Natural killer cell treated with Interleukin-12 subunit alpha and Interleukin-12 subunit beta and Interleukin-15 and Interleukin-18, amount 100 ng/mL, for 72 hours (primary cell): Measurements from ENCODE around the gene METTL21A. TPM values are rescaled to one million over a fixed set of nuclear protein-coding genes. Genes with fewer than 3 reads are reported as not detected.
"Not testable (repeated sequence)": the region's sequence is repeated elsewhere in the genome, so short reads cannot be mapped to it uniquely, and the experiment has no call there.

Source experiments
- ATAC-seq, 2 donors: fragments of 150-1000 bp; cut with Tn5 transposase in 1 of 2; sonication (Bioruptor Pico), chemical (Tn5 transposase) in 1 of 2; 2 replicates each; pipeline ENCODE4 v1.10.0; 2021
- DNase-seq: peaks from one replicate; pipeline ENCODE4 v3.0.0; 2022; ENCODE audit warnings: low spot score
- H3K27ac Mint-ChIP-seq, 2 donors: 1 replicate in 1 of 2; 2 replicates in 1 of 2; pipeline ENCODE4 v1.8.0; 2022; ENCODE audit warnings: mixed read lengths in 2 of 2, mild to moderate bottlenecking in 1 of 2, moderate library complexity in 1 of 2
- H3K27me3 Mint-ChIP-seq, 2 donors: 1 replicate in 1 of 2; 2 replicates in 1 of 2; pipeline ENCODE4 v1.8.0; 2022; ENCODE audit warnings: mixed read lengths in 2 of 2
- H3K36me3 Mint-ChIP-seq: one replicate; pipeline ENCODE4 v1.8.0; 2022; ENCODE audit warnings: mixed read lengths
- H3K4me1 Mint-ChIP-seq, 2 donors: 1 replicate in 1 of 2; 2 replicates in 1 of 2; pipeline ENCODE4 v1.8.0; 2022; ENCODE audit warnings: low read depth in 2 of 2, mixed read lengths in 2 of 2, mild to moderate bottlenecking in 1 of 2
- H3K4me3 Mint-ChIP-seq: one replicate; pipeline ENCODE4 v1.8.0; 2022; ENCODE audit warnings: mixed read lengths
- H3K9me3 Mint-ChIP-seq: 2 replicates; pipeline ENCODE4 v1.8.0; 2022; ENCODE audit warnings: mixed read lengths
- total RNA-seq, 2 donors: library from RNA; stranded (reverse); gene quantifications; one replicate each; pipeline ENCODE4 v1.2.3, GENCODE V29; 2022

Gene METTL21A
- total RNA-seq, 2 donors from 2014 or later: 9.7 to 23.4 TPM

GRCh38 chr2:207639288-207639687, 14.1 kb upstream of the METTL21A start:
- H3K36me3 Mint-ChIP-seq, H3K9me3 Mint-ChIP-seq, H3K4me1 Mint-ChIP-seq, H3K4me3 Mint-ChIP-seq, H3K27me3 Mint-ChIP-seq, DNase-seq, ATAC-seq, H3K27ac Mint-ChIP-seq: not testable (repeated sequence)

- DNase-seq (no peak), ATAC-seq (no peak)
- Mint-ChIP-seq H3K36me3 (no peaks in the 10 kb centered on the region), H3K4me1 (peaks cover 4 to 6% of the 10 kb centered on the region in 2 donors), H3K4me3 (no peak overlapping the region), H3K27me3 (no peaks in the 10 kb centered on the region), H3K27ac (no peak overlapping the region), H3K9me3 (peaks cover 3% of the 10 kb centered on the region)
Observed at GRCh38 chr2:207635468-207636200, 10.4 kb upstream of the METTL21A start.

GRCh38 chr2:207633686-207634085, 8.5 kb upstream of the METTL21A start:
- no peak overlapping the region for H3K27ac Mint-ChIP-seq
- no peak overlapping the region for H3K4me3 Mint-ChIP-seq
- no peaks in the 10 kb centered on the region for H3K36me3 Mint-ChIP-seq
- no peaks in the 10 kb centered on the region for H3K27me3 Mint-ChIP-seq
- DNase-seq: no peak
- peaks cover 4 to 6% of the 10 kb centered on the region in 2 donors for H3K4me1 Mint-ChIP-seq
- ATAC-seq: no peak
- no peaks in the 10 kb centered on the region for H3K9me3 Mint-ChIP-seq

- Mint-ChIP-seq H3K36me3 (no peaks in the 10 kb centered on the region), H3K27me3 (no peaks in the 10 kb centered on the region), H3K27ac (peak overlapping the region in 1 of 2 donors; percentile 4), H3K9me3 (no peaks in the 10 kb centered on the region), H3K4me1 (peaks cover 4 to 7% of the 10 kb centered on the region in 2 donors), H3K4me3 (peak overlapping the region; percentile 7)
- DNase-seq (no peak), ATAC-seq (peak; percentile 74 to 85)
Observed at GRCh38 chr2:207632575-207633493, 7.6 kb upstream of the METTL21A start.

- no peaks in the 10 kb centered on the region for H3K36me3 Mint-ChIP-seq
- DNase-seq (no peak), ATAC-seq (no peak)
- peaks cover 13 to 16% of the 10 kb centered on the region in 2 donors for H3K4me1 Mint-ChIP-seq
- no peak overlapping the region for H3K4me3 Mint-ChIP-seq
- H3K27ac Mint-ChIP-seq: no peak overlapping the region
- H3K9me3 Mint-ChIP-seq: no peaks in the 10 kb centered on the region
- no peaks in the 10 kb centered on the region for H3K27me3 Mint-ChIP-seq
Observed at GRCh38 chr2:207630491-207630890, 5.3 kb upstream of the METTL21A start.

- Mint-ChIP-seq H3K4me3 (no peak overlapping the region), H3K9me3 (no peaks in the 10 kb centered on the region), H3K36me3 (no peaks in the 10 kb centered on the region), H3K27ac (peak overlapping the region in 1 of 2 donors; percentile 23), H3K27me3 (no peaks in the 10 kb centered on the region), H3K4me1 (peaks cover 13 to 16% of the 10 kb centered on the region in 2 donors)
- DNase-seq (no peak), ATAC-seq (no peak)
Observed at GRCh38 chr2:207629553-207629952, 4.4 kb upstream of the METTL21A start.

GRCh38 chr2:207624185-207625013, 795 bp downstream of the METTL21A start:
- ATAC-seq (peak; percentile 60 to 68), DNase-seq (peak; percentile 76)
- Mint-ChIP-seq H3K9me3 (no peaks in the 10 kb centered on the region), H3K4me1 (peaks cover 27 to 30% of the 10 kb centered on the region in 2 donors), H3K4me3 (peak overlapping the region; percentile 94), H3K27ac (peak overlapping the region; percentile 85 to 87), H3K27me3 (no peaks in the 10 kb centered on the region), H3K36me3 (peaks cover 6% of the 10 kb centered on the region)

- Mint-ChIP-seq H3K4me1 (peaks cover 24 to 25% of the 10 kb centered on the region in 2 donors), H3K27ac (peak overlapping the region in 1 of 2 donors; percentile 3), H3K27me3 (no peaks in the 10 kb centered on the region), H3K4me3 (no peak overlapping the region), H3K36me3 (peaks cover 15% of the 10 kb centered on the region), H3K9me3 (no peaks in the 10 kb centered on the region)
- ATAC-seq (no peak), DNase-seq (no peak)
Observed at GRCh38 chr2:207621501-207622039, 3.6 kb downstream of the METTL21A start.

GRCh38 chr2:207619764-207620203, 5.4 kb downstream of the METTL21A start:
- Mint-ChIP-seq H3K27me3 (no peaks in the 10 kb centered on the region), H3K9me3 (no peaks in the 10 kb centered on the region), H3K27ac (peak overlapping the region; percentile 24 to 51), H3K4me1 (peaks cover 22 to 24% of the 10 kb centered on the region in 2 donors), H3K4me3 (no peak overlapping the region), H3K36me3 (peaks cover 18% of the 10 kb centered on the region)
- DNase-seq: no peak
- peak; percentile 48 to 67 for ATAC-seq

- no peaks in the 10 kb centered on the region for H3K9me3 Mint-ChIP-seq
- peaks cover 10 to 13% of the 10 kb centered on the region in 2 donors for H3K4me1 Mint-ChIP-seq
- no peak for DNase-seq
- no peak overlapping the region for H3K4me3 Mint-ChIP-seq
- H3K27ac Mint-ChIP-seq: no peak overlapping the region
- no peak for ATAC-seq
- peaks cover 20% of the 10 kb centered on the region for H3K36me3 Mint-ChIP-seq
- no peaks in the 10 kb centered on the region for H3K27me3 Mint-ChIP-seq
Observed at GRCh38 chr2:207617011-207617671, 8.1 kb downstream of the METTL21A start.

- H3K4me1 Mint-ChIP-seq: peaks cover 7 to 13% of the 10 kb centered on the region in 2 donors
- no peak overlapping the region for H3K4me3 Mint-ChIP-seq
- H3K27me3 Mint-ChIP-seq: no peaks in the 10 kb centered on the region
- no peak for DNase-seq
- H3K36me3 Mint-ChIP-seq: peaks cover 15% of the 10 kb centered on the region
- ATAC-seq: no peak
- H3K9me3 Mint-ChIP-seq: no peaks in the 10 kb centered on the region
- H3K27ac Mint-ChIP-seq: no peak overlapping the region
Observed at GRCh38 chr2:207616185-207616584, 9.0 kb downstream of the METTL21A start.

- H3K9me3 Mint-ChIP-seq: no peaks in the 10 kb centered on the region
- H3K4me3 Mint-ChIP-seq: no peak overlapping the region
- no peak for DNase-seq
- no peak for ATAC-seq
- peaks cover 13% of the 10 kb centered on the region for H3K36me3 Mint-ChIP-seq
- no peak overlapping the region for H3K27ac Mint-ChIP-seq
- H3K4me1 Mint-ChIP-seq: peaks cover 6 to 12% of the 10 kb centered on the region in 2 donors
- H3K27me3 Mint-ChIP-seq: no peaks in the 10 kb centered on the region
Observed at GRCh38 chr2:207614824-207615223, 10.4 kb downstream of the METTL21A start.

GRCh38 chr2:207612714-207613113, 12.5 kb downstream of the METTL21A start:
- peaks cover 0 to 15% of the 10 kb centered on the region in 2 donors for H3K4me1 Mint-ChIP-seq
- peaks cover 19% of the 10 kb centered on the region for H3K36me3 Mint-ChIP-seq
- no peaks in the 10 kb centered on the region for H3K9me3 Mint-ChIP-seq
- no peak for DNase-seq
- H3K27ac Mint-ChIP-seq: no peak overlapping the region
- H3K4me3 Mint-ChIP-seq: no peak overlapping the region
- no peaks in the 10 kb centered on the region for H3K27me3 Mint-ChIP-seq
- ATAC-seq: no peak
